BE2C (cell line): ENCODE data around the gene HGF.
"Not testable (repeated sequence)": the region's sequence is repeated elsewhere in the genome, so short reads cannot be mapped to it uniquely, and the experiment has no call there.

Experiments used
- DNase-seq: peaks from one replicate; pipeline ENCODE4 v3.0.0-alpha.2; 2020
- H3K27me3 ChIP-seq: fragments of 250-450 bp; sonication (Bioruptor Pico); 2 replicates; pipeline ENCODE4 v1.5.1; 2020; ENCODE audit warnings: mild to moderate bottlenecking
- H3K36me3 ChIP-seq: fragments of 250-450 bp; sonication (Bioruptor Pico); 2 replicates; pipeline ENCODE4 v1.5.1; 2020; ENCODE audit warnings: mild to moderate bottlenecking
- H3K4me1 ChIP-seq: fragments of 250-450 bp; sonication (Bioruptor Pico); 2 replicates; pipeline ENCODE4 v1.5.1; 2020
- H3K4me3 ChIP-seq: 2 replicates; pipeline ENCODE4 v1.5.1; 2011; ENCODE audit warnings: low read depth, low read length
- H3K9me3 ChIP-seq: fragments of 250-450 bp; sonication (Bioruptor Pico); 2 replicates; pipeline ENCODE4 v1.5.1; 2020
- TF ChIP-seq, protein P1 (sequence below): IDR thresholded peaks from 2 replicates; pipeline ENCODE4 v1.5.1; 2012; ENCODE audit warnings: mild to moderate bottlenecking, low read depth, low read length

The HGF gene

DNA sequence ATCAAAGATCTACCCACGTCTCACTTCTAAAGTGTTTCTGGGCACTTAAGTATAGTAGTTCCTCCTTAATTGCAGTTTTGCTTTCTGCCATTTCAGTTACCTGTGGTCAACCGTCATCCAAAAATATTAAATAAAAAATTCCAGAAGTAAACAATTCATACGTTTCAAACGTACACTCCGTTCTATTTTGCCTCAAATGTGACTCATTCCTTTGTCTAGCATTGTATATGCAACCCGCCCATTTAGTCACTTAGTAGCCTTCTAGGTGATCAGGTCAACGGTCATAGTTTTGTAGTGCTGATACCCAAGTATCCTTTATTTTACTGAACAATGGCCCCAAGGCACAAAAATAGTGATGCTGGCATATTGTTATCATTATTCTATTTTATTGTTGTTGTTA is 33.8 kb downstream of the HGF start:
- Histone ChIP-seq H3K4me3 (no peak overlapping the region), H3K9me3 (no peaks in the 10 kb centered on the region), H3K27me3 (no peaks in the 10 kb centered on the region), H3K36me3 (no peaks in the 10 kb centered on the region), H3K4me1 (peaks cover 14% of the 10 kb centered on the region)
- TF ChIP-seq, protein P1, sequence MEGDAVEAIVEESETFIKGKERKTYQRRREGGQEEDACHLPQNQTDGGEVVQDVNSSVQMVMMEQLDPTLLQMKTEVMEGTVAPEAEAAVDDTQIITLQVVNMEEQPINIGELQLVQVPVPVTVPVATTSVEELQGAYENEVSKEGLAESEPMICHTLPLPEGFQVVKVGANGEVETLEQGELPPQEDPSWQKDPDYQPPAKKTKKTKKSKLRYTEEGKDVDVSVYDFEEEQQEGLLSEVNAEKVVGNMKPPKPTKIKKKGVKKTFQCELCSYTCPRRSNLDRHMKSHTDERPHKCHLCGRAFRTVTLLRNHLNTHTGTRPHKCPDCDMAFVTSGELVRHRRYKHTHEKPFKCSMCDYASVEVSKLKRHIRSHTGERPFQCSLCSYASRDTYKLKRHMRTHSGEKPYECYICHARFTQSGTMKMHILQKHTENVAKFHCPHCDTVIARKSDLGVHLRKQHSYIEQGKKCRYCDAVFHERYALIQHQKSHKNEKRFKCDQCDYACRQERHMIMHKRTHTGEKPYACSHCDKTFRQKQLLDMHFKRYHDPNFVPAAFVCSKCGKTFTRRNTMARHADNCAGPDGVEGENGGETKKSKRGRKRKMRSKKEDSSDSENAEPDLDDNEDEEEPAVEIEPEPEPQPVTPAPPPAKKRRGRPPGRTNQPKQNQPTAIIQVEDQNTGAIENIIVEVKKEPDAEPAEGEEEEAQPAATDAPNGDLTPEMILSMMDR = no peak
- DNase-seq = no peak

- DNase-seq = no peak
- no peak overlapping the region for H3K4me3 ChIP-seq
- no peaks in the 10 kb centered on the region for H3K27me3 ChIP-seq
- H3K36me3 ChIP-seq = peaks cover 14% of the 10 kb centered on the region; the same call in 1 of the 2 replicates
- H3K9me3 ChIP-seq = no peaks in the 10 kb centered on the region
- TF ChIP-seq, protein P1 = no peak
- no peaks in the 10 kb centered on the region for H3K4me1 ChIP-seq
These were observed 44.1 kb downstream of the HGF start for GRCh38 chr7:81725812-81726127.

DNA sequence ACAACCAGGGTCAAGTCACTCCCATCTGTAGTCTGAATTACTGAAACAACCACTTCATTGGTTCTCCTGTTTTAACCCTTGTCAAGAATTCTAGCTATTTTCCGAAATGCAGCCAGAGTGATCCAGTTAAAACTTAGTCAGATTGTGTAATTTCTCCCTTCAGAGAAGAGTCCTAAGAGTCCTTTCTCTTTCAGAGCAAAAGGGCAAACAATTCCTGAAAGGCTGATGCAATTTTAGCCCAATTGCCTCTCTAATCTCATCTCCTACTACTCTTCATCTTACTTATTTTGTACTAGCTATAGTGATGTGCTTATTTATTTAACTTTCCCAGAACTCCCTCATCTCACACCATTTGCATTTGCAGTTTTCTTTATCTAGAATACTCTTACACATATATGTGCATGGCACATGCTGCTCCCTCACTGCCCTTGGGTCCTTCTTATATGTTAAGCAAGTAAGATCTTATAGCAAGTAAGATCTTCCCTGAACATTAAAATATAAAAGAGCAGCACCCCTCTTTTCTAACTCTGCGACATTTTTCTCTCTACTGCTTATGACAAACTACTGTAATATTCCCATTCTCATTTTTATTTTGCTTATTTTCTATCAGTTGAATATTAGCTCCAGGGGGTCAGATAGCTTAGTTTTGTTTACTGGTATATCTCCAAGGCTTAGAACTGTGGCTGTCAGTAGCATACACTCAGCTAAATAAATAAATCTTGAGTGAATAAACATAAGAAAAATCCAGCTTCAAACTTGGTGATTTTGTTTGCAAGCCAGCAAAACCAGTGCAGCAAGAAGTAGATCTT is 44.6 kb downstream of the HGF start:
- Histone ChIP-seq H3K27me3 (no peaks in the 10 kb centered on the region), H3K36me3 (peaks cover 14% of the 10 kb centered on the region; the same call in 1 of the 2 replicates), H3K9me3 (no peaks in the 10 kb centered on the region), H3K4me3 (no peak overlapping the region), H3K4me1 (no peaks in the 10 kb centered on the region)
- DNase-seq = no peak
- TF ChIP-seq, protein P1 = no peak

DNA sequence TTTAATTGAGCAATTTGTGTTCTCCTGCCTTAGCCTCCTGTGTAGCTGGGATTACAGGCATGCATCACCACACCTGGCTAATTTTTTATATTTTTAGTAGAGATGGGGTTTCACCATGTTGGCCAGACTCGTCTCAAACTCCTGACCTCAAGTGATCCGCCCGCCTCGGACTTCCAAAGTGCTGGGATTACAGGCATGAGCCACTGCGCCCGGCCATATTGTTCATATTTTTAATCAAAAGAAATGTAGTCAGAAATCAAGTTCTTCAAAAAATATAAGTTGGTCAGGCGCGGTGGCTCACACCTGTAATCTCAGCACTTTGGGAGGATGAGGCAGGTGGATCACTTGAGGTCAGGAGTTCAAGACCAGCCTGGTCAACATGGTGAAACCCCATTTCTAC is 47.6 kb downstream of the HGF start:
- DNase-seq, H3K4me1 ChIP-seq, H3K36me3 ChIP-seq, H3K27me3 ChIP-seq, H3K9me3 ChIP-seq, H3K4me3 ChIP-seq: not testable (repeated sequence)

DNA sequence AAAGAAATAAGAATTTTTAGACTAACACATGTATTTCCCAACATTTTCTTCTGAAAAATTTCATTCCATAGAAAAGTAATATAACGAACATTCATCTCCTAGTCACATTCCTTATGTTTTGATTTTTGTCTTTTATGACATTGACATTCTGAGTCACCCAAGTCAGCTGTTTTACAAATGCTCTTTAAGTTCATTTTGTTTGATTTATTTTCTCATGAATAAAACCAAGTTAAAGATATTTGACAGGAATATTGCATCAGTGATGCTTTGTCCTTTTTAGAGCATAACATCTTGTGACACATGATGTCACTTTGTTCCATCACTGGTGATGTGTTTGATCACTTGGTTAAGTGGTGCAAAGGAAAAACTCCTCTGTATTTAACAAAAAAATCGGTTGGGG is 48.4 kb downstream of the HGF start:
- Histone ChIP-seq H3K4me1 (peaks cover 4% of the 10 kb centered on the region; the same call in 1 of the 2 replicates), H3K4me3 (no peak overlapping the region), H3K36me3 (peaks cover 8% of the 10 kb centered on the region; the same call in 1 of the 2 replicates), H3K9me3 (no peaks in the 10 kb centered on the region), H3K27me3 (no peaks in the 10 kb centered on the region)
- no peak for DNase-seq
- TF ChIP-seq, protein P1 = no peak

GRCh38 chr7:81719865-81720264 is 50.0 kb downstream of the HGF start:
- Histone ChIP-seq H3K4me3 (no peak overlapping the region), H3K9me3 (no peaks in the 10 kb centered on the region), H3K36me3 (peaks cover 5% of the 10 kb centered on the region; the same call in 1 of the 2 replicates), H3K27me3 (no peaks in the 10 kb centered on the region), H3K4me1 (peaks cover 12% of the 10 kb centered on the region)
- TF ChIP-seq, protein P1 = no peak
- DNase-seq = no peak
